Activated CD4-positive, alpha-beta T cell treated with anti-CD3 and anti-CD28 coated beads, Interleukin-2, amount 50 U/mL, for 4 hours (primary cell): ENCODE data around the gene DNAJC16.
A peak's percentile ranks its signal among the peaks of the same experiment; 100 is the strongest.
"Not testable (repeated sequence)": the region's sequence is repeated elsewhere in the genome, so short reads cannot be mapped to it uniquely, and the experiment has no call there.

Source experiments
- DNase-seq, 2 experiments: peaks; one replicate each; pipeline ENCODE4 v3.0.0-alpha.2; 2020

The DNAJC16 gene

DNA sequence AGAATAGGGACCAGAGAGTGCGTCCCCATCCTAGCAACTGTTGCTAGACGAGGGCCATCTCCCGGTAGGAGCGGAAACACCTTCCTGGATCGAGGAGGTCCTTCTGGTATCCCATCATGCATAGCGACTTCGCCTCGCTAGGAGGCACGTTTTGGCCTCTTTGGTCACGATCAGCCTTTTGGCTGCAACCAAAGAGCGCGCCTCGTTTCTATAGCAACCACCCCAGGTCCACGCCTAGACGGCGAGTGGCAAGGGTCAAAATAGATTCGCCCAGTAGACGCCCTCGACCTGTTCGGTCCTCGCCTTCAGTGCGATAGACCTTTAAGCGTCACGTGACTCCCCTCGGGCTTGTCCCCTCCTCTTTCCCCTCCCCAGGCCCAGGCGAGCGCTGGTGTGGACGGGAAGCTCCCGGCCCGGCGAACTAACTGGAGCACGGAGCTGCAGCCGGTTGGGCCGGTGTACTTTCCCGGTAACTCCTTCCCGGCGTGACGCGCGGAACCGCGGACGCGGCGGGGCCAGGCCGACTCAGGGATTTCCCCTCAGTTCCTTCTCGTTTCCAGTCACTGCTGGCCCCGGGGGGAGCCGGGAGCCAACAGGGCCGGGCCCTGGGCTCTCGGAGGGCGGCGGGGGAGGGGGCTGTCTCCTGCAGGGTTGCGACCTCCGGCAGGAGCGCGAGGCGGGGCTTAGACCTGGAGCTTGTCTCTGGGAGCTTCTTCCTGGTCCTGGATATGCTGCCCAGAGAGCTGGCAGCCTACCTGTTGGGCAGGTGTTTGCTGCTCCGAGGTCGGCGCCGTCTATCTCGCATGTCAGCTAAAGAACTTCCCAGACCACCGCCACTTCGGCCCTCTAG, at the start of gene DNAJC16:
DNAJC16 (plus strand) TSS at position 359 of the 850 bp plus-strand sequence. CDS start 2,258 bp downstream, outside the sequence.
- DNase-seq: peak; percentile 94 to 95

- DNase-seq: no peak
These were observed 49.7 kb upstream of the DNAJC16 start for GRCh38 chr1:15476927-15477326.

- no peak for DNase-seq
These were observed 48.9 kb upstream of the DNAJC16 start for GRCh38 chr1:15477646-15478212.

DNA sequence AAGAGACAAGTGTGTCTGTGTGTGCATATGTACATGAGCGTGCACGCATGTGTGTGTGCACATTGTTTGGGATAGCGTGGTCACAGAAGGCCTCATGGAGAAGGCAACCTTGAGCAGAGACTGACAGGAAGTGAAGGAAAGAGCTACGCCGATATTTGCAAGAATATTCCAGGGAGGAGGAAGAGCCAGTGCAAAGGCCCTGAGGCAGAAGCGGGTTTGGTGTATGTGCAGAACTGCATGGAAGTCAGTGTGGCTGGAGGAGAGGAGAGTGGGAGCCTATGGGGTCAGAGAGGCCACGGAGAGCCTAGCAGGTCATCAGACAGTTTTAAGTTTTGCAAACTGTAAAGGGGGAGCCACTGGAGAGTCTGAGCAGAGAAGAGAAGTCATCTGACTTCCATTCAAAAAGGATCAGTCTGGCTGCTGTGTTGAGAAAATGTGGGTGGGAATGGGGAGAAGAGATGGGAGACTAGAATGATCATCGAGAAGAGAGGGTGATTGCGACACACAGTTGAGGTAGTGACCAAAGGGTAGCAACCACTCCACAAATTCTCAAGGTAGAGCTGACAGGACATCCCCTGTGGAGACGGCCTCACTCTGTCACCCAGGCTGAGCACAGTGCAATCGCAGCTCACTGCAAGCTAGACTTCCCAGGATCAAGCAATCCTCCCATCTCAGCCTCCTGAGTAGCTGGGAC, 46.8 kb upstream of the DNAJC16 start:
- no peak for DNase-seq

DNA sequence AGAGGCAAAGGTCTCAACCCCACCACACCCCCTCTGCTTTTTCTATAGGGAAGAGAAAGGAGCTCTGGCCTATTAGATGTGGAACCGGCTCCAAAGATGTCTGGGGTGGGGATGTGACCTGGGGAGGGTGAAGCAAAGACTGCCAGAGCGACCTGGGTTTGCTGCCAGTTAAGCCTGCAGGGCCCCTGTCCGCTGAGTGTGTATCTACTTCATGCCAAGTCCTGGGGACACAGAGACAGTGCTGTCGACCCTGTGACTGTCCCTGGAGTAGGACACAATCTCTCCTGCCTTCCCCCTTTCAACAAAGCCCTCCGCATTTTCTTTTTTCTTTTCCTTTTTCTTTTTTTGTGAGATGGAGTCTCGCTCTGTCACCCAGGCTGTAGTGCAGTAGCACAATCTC, 44.2 kb upstream of the DNAJC16 start:
- not testable (repeated sequence) for DNase-seq

DNA sequence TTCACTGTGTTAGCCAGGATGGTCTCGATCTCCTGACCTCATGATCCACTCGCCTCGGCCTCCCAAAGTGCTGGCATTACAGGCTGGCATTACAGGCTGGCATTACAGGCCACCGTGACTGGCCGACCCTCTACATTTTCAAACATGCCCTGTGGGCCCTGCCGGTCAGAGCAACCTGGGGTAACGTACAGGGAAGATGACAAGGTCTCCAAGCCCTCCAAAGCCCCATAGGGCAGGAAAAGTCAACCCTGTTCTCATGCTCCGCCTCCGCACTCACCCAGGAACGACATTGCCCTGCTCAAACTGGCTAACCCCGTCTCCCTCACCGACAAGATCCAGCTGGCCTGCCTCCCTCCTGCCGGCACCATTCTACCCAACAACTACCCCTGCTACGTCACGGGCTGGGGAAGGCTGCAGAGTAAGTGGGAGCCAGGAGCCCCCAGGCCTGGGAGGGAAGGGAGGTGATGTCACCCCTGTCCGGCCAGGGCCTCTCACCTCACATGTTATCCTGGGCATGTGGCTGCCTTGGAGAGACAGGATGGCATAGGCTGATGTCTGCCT, 43.6 kb upstream of the DNAJC16 start:
- DNase-seq: not testable (repeated sequence)

DNA sequence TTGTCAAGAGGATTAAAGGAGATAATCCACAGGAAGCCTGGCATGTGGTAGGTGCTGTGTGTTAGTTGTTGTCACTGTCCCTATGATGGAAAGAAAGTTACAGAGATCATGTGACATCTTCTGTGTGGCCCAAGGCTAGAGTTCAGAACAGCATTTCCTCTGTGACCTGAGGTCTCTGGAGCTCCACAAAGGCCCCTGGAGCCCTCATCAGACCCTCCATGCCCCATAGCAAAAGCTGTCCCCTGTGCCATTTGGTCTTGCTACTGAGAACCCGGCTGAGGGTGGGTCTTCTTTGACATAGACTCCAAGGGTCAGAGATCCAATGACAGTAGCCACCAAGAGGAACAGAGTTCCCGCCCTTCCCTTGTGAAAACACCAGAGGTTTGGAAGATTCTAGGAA, 42.7 kb upstream of the DNAJC16 start:
- no peak for DNase-seq

DNA sequence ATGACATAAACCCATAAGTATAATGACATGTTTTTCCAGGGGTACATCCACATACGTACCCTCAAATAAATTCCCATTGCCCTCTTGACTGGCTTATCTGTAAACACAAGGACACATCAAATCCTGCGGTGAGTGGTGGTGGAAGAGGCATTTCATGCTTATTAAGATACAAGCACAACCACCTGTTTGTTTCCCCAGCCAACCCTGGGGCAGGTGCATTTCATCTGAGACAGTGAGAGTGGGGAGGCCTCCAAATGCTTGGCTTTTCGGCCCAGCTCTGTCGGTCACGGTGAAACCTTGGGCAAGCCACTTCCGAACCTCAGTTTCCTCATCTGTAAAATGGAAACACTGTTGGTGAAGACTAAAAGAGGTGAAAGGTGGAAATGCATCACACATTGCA, 42.2 kb upstream of the DNAJC16 start:
- DNase-seq: not testable (repeated sequence)

- DNase-seq: no peak
These were observed 41.0 kb upstream of the DNAJC16 start for GRCh38 chr1:15485636-15486035.

DNA sequence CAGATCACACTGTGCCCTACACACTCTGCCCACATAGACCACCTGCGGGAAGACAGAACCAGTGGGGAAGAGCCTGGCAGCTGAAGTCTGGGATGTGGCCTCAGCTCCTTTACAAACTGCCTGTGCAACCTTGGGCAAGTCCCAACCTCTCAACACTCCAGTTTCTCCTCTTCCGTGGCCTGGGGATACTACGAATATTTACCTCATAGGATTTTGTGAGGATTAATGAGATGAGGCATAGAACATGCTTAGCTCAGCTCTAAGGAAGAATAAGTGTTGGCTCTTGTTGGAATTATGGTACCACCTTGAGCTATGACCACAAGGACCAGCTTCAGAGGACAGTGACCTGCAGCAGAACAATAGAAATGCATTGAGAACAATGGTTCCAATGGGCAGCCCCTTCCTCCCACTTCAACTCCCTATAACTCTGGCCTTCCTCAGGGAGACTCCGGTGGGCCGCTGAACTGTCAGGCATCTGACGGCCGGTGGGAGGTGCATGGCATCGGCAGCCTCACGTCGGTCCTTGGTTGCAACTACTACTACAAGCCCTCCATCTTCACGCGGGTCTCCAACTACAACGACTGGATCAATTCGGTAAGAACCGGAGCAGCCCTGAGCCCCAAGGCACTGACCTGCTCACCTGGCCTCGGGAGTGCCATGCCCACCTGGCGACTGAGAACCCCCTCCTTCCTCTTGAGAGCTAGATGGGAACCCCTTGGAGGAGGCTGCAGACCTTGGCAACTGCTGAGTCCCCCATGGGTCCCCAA, 39.6 kb upstream of the DNAJC16 start:
- not testable (repeated sequence) for DNase-seq

GRCh38 chr1:15488371-15488770, 38.3 kb upstream of the DNAJC16 start:
- DNase-seq: no peak

GRCh38 chr1:15489052-15489736, 37.5 kb upstream of the DNAJC16 start:
- DNase-seq: no peak

DNA sequence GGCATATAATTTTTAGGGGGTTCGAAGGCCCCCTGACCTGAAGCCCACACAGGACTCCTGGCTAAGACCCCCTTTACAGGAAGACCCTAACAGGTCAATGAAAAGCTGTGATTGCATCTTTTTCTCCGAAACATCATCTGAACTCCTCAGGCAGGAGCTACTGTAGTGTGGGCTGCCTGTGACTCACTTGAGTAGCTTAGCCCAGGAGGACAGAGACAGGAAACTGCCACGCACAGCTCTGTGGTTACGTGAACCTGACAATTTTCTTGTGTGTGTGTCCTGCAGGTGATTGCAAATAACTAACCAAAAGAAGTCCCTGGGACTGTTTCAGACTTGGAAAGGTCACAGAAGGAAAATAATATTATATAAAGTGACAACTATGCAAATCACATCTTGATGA, 35.6 kb upstream of the DNAJC16 start:
- DNase-seq: not testable (repeated sequence)

DNA sequence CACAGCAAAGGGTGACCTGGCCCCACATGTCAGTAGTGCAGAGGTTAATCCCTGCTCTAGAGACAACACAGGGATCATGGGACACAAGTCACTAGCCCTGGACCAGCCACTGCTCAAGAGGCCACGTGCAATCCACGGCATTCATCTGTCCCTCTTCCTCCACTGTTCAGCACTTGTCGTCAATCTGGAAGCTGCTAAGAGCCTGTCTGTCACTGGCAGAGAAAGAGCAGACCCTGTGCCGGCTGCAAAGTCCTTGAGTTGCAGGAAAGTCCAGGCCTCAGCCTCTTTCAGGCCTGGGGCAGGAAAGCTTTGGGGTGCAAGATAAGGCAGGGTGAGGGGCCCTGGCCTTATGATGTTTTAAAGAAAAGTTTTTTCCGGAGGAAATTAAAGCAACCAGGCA, 34.1 kb upstream of the DNAJC16 start:
- DNase-seq: no peak

DNA sequence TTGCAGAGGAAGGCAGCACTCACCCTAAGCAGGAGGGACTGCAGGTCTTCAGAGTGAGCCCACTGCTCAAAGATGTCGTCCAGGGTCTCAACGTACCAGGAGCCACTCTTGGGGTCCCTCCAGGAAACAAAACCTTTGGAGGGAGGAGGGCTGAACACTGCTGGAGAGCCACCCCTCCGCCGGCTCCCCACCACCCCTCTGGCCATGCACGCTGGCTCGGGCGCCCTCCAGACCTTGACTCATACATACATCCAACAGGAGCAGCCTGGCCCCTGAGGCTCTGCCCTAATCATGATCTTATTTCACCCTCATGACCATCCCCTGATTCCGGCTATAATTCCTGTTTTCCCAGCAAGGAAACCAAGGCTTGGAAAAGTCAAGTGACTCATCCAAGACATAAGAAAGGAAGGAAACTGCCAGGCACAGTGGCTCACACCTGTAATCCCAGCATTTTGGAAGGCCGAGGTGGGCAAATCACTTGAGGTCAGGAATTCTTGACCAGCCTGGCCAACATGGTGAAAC, 32.7 kb upstream of the DNAJC16 start:
- DNase-seq: no peak

- no peak for DNase-seq
These were observed 26.2 kb upstream of the DNAJC16 start for GRCh38 chr1:15500184-15501178.

- DNase-seq: peak; percentile 29 to 40
These were observed 25.2 kb upstream of the DNAJC16 start for GRCh38 chr1:15501208-15502032.

- DNase-seq: no peak
These were observed 22.2 kb upstream of the DNAJC16 start for GRCh38 chr1:15504436-15504835.

GRCh38 chr1:15506831-15507230, 19.8 kb upstream of the DNAJC16 start:
- no peak for DNase-seq

DNA sequence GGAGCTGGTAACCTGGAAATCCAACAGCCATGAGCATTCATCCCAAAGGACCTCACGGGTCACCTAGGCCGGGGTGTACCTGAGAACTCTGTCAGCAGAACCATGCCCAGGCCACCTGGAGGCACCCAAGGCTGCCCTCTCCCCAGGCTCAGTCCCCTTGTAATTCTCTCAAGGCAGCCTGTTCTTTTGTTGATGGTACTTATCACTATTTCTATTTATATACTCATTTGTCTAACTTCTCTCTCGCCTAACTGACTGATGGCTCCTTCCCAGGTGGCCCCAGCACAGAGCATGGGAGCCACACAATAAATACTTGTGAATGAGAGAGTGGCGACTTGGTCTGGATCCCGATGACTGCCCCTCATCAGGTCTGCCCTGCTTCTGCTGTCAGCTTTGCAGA, 19.4 kb upstream of the DNAJC16 start:
- DNase-seq: no peak
